GM13977 (cell line): Measurements from ENCODE around the gene MTHFD2L.

Experiments
- DNase-seq: peaks from one replicate; pipeline ENCODE4 v3.0.0; 2012; ENCODE audit warnings: low spot score
- CTCF ChIP-seq: IDR thresholded peaks from 2 replicates; pipeline ENCODE4 v1.5.1; 2012; ENCODE audit warnings: mild to moderate bottlenecking, control low read depth; ENCODE audit not compliant: insufficient read depth; ENCODE audit errors: extremely low read depth, missing control alignments
- in situ Hi-C: fragments of 300-500 bp; cut with MboI; formaldehyde crosslinking; loops from one replicate; pipeline ENCODE4 v1.12.0; 2022; ENCODE audit warnings: low sequenced_read_pairs, low pct_unique_long_range_greater_than_20kb, mixed read lengths, inconsistent platforms; ENCODE audit not compliant: unreplicated experiment

MTHFD2L gene

DNA sequence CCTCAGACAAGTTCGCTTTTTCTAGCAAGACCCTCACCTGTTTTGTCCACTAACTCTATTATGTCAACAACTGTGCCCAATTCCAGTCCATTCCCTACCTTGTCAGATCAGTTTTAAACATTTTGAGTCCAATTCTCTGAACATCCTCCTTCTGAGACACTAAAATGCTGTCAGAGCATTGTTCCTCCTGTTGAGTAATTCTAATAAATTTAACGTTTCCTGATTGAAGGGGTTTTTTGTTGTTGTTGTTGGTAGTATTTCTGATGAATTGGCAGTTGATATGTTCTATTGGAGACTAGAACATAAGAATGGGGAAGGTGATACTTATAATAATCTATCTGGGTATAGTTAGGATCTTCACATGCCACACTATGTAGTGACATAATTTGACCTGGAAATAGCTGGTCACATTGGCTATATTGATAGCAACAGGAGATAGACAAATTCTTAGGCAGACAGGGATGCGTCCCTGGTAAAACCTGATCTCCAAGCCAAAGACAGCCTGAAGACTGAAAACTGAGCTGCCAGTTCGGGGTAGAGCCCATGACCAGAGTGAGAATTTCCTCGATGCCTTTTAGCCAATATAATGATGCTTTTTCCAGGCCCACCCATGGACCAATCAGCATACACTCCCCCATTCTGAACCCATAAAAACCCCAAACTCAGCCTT is 46.5 kb upstream of the MTHFD2L start:
- no peak for TF ChIP-seq CTCF
- DNase-seq = no peak
- in situ Hi-C loops = no loop called here

DNA sequence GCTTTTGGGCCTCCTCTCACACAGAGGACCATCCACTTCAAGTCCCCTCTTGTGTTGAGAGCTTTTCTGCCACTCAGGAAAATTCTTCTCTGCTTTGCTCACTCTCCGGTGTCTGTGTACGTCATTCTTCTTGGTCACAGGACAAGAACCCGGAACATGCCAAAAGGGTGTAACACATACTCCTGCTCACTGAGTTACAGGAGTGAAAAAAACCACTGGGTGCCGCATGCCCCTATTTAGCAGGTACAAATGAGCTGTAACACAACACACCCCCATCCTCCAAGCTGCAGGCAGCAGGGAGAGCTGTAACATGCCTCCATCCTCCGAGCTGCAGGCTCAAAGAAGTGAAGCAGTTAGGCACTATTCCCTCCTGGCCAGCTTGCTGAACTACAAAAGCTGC is 45.9 kb upstream of the MTHFD2L start:
- DNase-seq = no peak
- no peak for TF ChIP-seq CTCF
- in situ Hi-C loops = no loop called here

GRCh38 chr4:74112399-74113105 is 45.4 kb upstream of the MTHFD2L start:
- DNase-seq = no peak
- in situ Hi-C loops = no loop called here

GRCh38 chr4:74114234-74114633 is 43.7 kb upstream of the MTHFD2L start:
- no peak for TF ChIP-seq CTCF
- in situ Hi-C loops = no loop called here
- no peak for DNase-seq

More at GRCh38 chr4:74112399-74113105, 45.4 kb upstream of the MTHFD2L start:
- TF ChIP-seq CTCF = no peak

- in situ Hi-C loops = no loop called here
- no peak for DNase-seq
- no peak for TF ChIP-seq CTCF
Observed at GRCh38 chr4:74117024-74117534, 40.8 kb upstream of the MTHFD2L start.

DNA sequence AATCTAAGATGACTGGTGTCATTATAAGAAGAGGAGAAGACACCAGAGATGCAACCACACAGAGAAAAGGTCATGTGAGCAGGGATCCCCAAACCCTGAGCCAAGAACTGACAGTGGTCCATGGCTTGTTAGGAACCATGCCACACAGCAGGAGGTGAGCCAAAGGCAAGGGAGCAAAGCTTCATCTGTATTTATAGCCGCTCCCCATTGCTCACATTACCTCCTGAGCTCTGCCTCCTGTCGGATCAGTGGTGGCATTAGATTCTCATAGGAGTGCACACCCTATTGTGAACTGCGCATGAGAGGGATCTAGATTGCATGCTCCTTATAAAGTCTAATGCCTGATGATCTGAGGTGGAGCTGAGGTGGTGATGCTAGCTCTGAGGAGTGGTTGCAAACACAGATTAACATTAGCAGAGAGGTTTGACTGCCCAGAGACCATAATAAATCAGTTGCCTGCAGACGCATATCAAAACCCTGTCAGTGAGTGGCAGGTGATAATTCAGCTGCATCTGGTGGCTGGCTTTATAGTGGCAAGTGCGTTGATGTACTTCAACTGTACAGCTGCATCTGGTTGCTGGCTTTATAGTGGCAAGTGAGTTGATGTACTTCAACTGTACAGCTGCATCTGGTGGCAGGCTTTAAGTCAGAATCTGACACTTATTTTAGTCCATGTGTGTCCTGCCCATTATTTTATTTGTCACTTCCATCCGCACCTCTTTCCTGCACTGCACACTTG is 39.1 kb upstream of the MTHFD2L start:
- TF ChIP-seq CTCF = no peak
- DNase-seq = no peak
- in situ Hi-C loops = no loop called here
